ENCODE results near the gene ALOX15B. TPM values are rescaled to one million over a fixed set of nuclear protein-coding genes. Genes with fewer than 3 reads are reported as not detected.
A peak's percentile ranks its signal among the peaks of the same experiment; 100 is the strongest.

Gene ALOX15B
- total RNA-seq, 2 experiments from 2014 or later, result not detected

DNA sequence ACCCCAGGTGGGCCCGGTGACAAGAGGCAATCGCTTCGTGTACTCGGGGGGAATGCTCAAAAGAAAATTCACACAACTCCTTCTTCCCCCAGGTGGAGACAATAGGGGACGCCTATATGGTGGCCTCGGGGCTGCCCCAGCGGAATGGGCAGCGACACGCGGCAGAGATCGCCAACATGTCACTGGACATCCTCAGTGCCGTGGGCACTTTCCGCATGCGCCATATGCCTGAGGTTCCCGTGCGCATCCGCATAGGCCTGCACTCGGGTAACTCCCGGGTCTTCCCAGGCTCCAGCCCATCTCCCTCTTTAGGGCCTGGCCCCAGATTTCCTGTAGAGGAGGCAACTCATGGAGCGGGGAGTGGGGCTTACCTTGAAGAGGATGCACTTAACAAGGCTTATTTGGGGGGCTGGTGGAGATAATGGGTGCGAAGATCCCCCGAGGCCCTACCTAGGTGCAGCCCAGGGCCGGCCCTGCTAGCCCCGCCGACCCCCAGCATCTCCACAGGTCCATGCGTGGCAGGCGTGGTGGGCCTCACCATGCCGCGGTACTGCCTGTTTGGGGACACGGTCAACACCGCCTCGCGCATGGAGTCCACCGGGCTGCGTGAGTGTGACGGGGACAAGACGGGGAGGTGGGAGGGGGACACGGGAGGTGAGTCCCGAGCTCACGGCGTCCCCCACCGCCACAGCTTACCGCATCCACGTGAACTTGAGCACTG lies 23.5 kb upstream of the ALOX15B start:
- H3K4me3 Mint-ChIP-seq, result no peak overlapping the region
- no peaks in the 10 kb centered on the region for H3K36me3 Mint-ChIP-seq
- peaks cover 12% of the 10 kb centered on the region for H3K4me1 Mint-ChIP-seq (ENCODE audit: low read depth)
- H3K27ac Mint-ChIP-seq, result no peak overlapping the region
- no peaks in the 10 kb centered on the region for H3K9me3 Mint-ChIP-seq
- intact Hi-C loops (cut with micrococcal nuclease), result no loop called here
- no peak for DNase-seq
- H3K27me3 Mint-ChIP-seq, result peaks cover 8% of the 10 kb centered on the region
- CTCF ChIA-PET, result interaction anchor here (1.0 to 4.5 kb wide), 6 partner anchors 11 to 75 kb away, joined by 3 to 19 read pairs (median 6); no protein-coding TSS in a partner anchor
- POLR2A ChIA-PET, result no interaction called here

DNA sequence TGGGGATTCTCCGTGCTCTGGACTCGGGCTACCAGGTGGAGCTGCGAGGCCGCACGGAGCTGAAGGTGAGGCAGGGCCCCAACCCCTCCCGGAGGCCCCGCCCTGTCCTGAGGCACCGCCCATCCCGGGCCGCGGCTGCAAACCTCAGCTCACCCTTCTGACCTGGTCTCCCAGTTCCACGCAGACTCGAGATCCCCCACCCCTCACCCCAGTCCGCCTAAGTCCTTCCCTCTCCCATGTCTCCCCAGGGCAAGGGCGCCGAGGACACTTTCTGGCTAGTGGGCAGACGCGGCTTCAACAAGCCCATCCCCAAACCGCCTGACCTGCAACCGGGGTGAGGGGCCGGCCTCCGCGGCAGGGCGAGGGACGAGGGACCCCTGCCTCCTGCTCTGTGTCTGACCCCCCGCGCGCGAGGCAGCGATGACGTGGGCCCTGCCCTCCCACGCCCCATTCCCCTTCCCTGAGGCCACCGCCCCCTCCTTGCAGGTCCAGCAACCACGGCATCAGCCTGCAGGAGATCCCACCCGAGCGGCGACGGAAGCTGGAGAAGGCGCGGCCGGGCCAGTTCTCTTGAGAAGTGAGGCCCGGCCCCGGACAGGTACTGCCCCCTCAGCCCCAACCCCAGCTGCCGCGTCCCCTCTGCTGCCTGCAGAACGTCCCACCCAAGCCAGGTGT lies 22.8 kb upstream of the ALOX15B start:
- Mint-ChIP-seq H3K4me1 (ENCODE audit: low read depth) (peaks cover 12% of the 10 kb centered on the region), H3K9me3 (no peaks in the 10 kb centered on the region), H3K27me3 (peaks cover 8% of the 10 kb centered on the region), H3K36me3 (no peaks in the 10 kb centered on the region), H3K27ac (no peak overlapping the region), H3K4me3 (peak overlapping the region; percentile 62)
- ChIA-PET POLR2A (no interaction called here), CTCF (interaction anchor here (1.0 to 4.5 kb wide), 8 partner anchors 10 to 156 kb away, joined by 3 to 19 read pairs (median 6); partner anchors contain the start of gene GUCY2D)
- DNase-seq, result peak; percentile 30
- intact Hi-C loops (cut with micrococcal nuclease), result loop anchor here (1.0 to 2.0 kb wide), 2 partner anchors 25 to 41 kb away; no protein-coding TSS in a partner anchor

DNA sequence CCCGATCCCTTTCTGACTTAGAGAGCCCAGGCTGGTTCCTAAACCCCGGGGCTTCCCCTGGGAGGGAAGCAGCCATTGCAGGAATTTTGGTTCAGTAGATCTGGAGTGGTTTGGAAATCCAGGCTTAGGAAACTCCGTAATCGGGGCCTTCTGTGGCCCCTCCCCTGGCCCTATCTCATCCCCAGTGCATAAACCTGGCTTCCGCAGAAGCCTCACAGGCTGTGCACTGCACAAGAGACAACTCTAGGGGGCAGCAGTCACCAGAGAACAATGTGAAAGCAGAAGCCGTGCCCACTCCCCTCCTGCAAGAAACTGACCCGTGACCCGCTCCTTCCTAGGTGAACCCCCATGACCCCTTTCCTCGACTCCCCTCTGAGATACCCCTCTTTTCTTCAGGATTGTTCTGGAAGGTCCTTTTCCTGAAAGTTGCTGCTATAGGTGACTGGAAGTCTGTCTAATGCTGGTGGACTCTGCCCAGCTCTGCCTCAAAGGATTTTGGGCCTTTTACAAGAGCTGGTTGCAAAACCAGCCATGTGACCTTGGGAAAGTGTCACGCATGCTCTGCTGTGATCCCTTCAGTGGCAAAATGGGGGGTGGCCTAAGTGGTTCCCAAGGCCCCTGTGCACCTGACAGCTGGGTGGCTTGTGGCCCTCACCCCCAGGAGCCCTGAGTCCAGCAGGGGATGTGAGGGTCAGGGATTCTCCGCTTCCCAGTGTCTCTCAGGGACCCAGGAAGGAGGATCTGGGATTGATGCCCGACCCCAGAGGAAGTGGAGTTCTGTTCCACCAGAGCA lies 22.0 kb upstream of the ALOX15B start:
- peaks cover 8% of the 10 kb centered on the region for H3K27me3 Mint-ChIP-seq
- H3K4me1 Mint-ChIP-seq (ENCODE audit: low read depth), result peaks cover 12% of the 10 kb centered on the region
- ChIA-PET CTCF (interaction anchor here (0.6 to 4.5 kb wide), 16 partner anchors 8 to 246 kb away, joined by 3 to 25 read pairs (median 4); partner anchors contain the start of genes ALOXE3 and GUCY2D), POLR2A (interaction anchor here (1.1 kb wide), 1 partner anchor 156 kb away, joined by 3 read pairs; no protein-coding TSS in a partner anchor)
- peak; percentile 76 for DNase-seq
- no peak overlapping the region for H3K27ac Mint-ChIP-seq
- H3K9me3 Mint-ChIP-seq, result no peaks in the 10 kb centered on the region
- no peaks in the 10 kb centered on the region for H3K36me3 Mint-ChIP-seq
- intact Hi-C loops (cut with micrococcal nuclease), result loop anchor here (1.0 to 2.0 kb wide), 2 partner anchors 24 to 40 kb away; no protein-coding TSS in a partner anchor
- peak overlapping the region; percentile 62 for H3K4me3 Mint-ChIP-seq

DNA sequence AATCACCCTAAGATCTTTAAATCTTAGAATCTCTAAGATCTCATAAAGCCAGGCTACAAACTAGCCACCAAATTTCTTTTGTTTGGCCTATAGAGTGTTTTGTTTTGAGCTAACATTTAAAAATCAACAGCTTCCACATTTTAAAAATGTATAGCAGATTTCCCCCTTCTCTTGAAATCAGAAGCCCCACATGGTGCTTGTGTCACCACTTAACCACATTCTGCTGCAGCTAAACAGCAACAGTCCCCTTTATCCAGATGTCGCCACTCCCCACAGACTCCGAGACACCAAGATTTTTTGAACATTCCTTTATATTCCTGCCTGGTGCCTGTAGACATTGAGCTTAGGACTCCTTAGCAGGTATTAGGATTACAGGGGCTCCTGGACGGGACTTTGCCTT lies 20.4 kb upstream of the ALOX15B start:
- DNase-seq, result no peak
- Mint-ChIP-seq H3K36me3 (no peaks in the 10 kb centered on the region), H3K27me3 (peaks cover 8% of the 10 kb centered on the region), H3K4me1 (ENCODE audit: low read depth) (peaks cover 12% of the 10 kb centered on the region), H3K4me3 (no peak overlapping the region), H3K9me3 (no peaks in the 10 kb centered on the region), H3K27ac (no peak overlapping the region)
- ChIA-PET POLR2A (no interaction called here), CTCF (interaction anchor here (0.8 to 4.5 kb wide), 8 partner anchors 16 to 274 kb away, joined by 3 to 25 read pairs (median 9); partner anchors contain the start of genes ALOXE3 and GUCY2D)
- intact Hi-C loops (cut with micrococcal nuclease), result no loop called here

DNA sequence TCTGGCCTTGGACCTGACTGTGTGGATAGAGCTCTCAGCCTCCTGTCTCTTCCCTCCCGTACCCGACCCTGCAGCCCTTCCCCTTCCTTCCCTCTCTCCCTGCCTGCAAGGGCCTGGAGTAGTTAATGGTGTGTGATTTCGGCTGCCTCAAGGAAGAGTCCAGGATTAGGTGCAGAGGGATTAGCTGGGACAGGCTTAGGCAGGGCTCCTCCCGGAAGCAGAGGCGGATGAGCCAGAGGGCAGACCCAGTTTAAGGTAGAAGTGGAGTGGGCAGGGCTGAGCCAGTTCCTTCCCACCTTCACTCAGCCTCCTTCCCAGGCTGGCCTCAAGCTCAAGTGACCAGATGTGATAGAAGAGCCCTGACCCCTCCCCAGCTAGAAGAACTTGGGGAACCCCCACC lies 19.7 kb upstream of the ALOX15B start:
- H3K4me1 Mint-ChIP-seq (ENCODE audit: low read depth), result peaks cover 12% of the 10 kb centered on the region
- ChIA-PET POLR2A (no interaction called here), CTCF (interaction anchor here (1.0 to 4.5 kb wide), 6 partner anchors 17 to 275 kb away, joined by 3 to 25 read pairs (median 9); partner anchors contain the start of genes ALOXE3 and GUCY2D)
- intact Hi-C loops (cut with micrococcal nuclease), result no loop called here
- no peak overlapping the region for H3K27ac Mint-ChIP-seq
- H3K9me3 Mint-ChIP-seq, result no peaks in the 10 kb centered on the region
- H3K36me3 Mint-ChIP-seq, result no peaks in the 10 kb centered on the region
- no peak for DNase-seq
- H3K4me3 Mint-ChIP-seq, result no peak overlapping the region
- H3K27me3 Mint-ChIP-seq, result peaks cover 8% of the 10 kb centered on the region

DNA sequence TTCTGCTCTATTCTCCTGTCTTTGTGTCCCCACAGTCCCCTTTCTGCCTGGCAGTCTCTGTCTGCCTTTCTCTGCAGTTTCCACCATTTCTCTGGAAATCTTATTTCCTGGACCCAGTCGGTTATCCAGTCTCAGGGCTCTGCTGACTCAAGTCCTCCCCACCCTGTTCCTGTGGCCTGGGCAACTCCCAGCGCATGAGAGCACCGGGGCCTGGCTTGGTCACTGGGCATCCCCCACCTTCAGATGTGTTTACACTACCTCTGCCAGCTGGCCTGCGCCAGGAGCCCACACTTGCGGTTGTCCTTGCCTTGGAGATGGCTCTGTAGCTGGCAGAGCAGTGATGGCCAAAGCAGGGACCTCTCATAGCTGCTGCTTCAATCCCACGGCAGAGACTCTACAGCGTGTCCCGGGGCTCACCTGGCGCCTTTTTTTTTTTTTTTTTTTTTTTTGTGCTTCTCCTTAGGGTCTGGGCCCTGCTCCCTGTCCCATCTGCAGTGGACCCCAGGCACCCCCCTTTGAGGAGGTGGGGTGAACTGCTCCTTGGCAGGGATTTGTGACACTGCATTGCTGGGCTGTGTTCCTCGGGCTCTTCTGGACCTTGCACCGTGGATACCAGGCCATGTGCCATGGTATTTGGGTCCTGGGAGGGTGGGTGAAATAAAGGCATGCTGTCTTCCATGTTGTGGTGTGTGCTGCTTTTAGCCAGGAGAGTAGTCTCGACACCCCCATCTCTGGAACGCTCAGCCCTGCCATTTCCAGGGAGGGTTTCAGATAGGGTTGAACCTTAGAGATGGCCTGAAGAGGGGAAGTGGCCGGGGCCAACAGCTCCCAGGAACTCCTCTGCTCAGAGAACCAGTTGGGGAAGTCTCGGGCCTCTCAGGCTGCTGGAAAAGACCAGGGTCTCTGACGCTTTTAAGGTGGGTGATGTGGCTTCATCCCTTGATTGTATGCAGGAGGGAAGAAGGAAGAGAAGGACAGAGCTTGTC lies 18.9 kb upstream of the ALOX15B start:
- CTCF ChIA-PET, result interaction anchor here (1.0 to 4.5 kb wide), 6 partner anchors 21 to 99 kb away, joined by 3 to 19 read pairs (median 4); partner anchors contain the start of gene ALOXE3
- Mint-ChIP-seq H3K27ac (no peak overlapping the region), H3K4me1 (ENCODE audit: low read depth) (peaks cover 12% of the 10 kb centered on the region), H3K9me3 (no peaks in the 10 kb centered on the region), H3K36me3 (no peaks in the 10 kb centered on the region), H3K4me3 (no peak overlapping the region), H3K27me3 (peaks cover 7% of the 10 kb centered on the region)
- intact Hi-C loops (cut with micrococcal nuclease), result no loop called here
- peak; percentile 35 for DNase-seq
- POLR2A ChIA-PET, result no interaction called here

DNA sequence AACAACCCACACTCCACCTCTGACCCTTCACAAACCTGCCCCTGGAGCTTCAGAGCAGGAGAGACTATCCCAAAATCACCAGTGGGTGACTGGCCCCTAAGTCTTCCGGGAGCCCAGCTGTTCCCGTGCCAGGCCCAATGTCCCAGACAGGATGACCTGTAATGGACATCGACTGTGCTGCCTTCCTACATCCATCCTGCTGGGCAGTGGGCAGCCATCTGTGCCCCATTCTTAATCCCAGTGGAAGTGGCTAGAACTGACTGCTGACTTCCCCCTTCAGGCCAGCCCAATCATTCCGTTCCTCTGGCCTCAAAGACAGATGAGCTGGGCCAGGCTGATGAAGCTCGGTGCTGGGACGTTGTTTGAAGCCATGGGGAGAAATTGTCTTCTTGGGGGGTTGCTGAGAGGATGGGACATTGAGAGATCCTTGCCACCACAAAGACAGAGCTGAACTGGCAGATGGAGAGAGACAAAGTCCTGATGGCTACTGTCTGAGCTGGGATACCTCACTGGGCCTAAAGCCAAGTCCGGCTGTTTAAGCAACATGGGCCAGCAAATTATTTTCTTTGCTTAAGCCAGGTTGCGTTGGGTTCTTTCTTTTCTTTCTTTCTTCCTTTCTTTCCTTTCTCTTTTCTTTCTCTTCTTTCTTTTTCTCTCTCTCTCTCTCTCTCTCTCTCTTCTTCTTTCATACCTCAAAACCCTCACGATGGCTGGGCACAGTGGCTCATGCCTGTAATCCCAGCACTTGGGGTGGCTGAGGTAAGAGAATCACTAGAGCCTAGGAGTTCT lies 17.9 kb upstream of the ALOX15B start:
- Mint-ChIP-seq H3K27me3 (peaks cover 6% of the 10 kb centered on the region), H3K9me3 (no peaks in the 10 kb centered on the region), H3K36me3 (no peaks in the 10 kb centered on the region), H3K4me3 (no peak overlapping the region), H3K27ac (no peak overlapping the region), H3K4me1 (ENCODE audit: low read depth) (peaks cover 12% of the 10 kb centered on the region)
- no peak for DNase-seq
- intact Hi-C loops (cut with micrococcal nuclease), result no loop called here
- POLR2A ChIA-PET, result no interaction called here
- CTCF ChIA-PET, result interaction anchor here (1.0 to 2.9 kb wide), 5 partner anchors 20 to 41 kb away, joined by 3 to 15 read pairs (median 4); no protein-coding TSS in a partner anchor

DNA sequence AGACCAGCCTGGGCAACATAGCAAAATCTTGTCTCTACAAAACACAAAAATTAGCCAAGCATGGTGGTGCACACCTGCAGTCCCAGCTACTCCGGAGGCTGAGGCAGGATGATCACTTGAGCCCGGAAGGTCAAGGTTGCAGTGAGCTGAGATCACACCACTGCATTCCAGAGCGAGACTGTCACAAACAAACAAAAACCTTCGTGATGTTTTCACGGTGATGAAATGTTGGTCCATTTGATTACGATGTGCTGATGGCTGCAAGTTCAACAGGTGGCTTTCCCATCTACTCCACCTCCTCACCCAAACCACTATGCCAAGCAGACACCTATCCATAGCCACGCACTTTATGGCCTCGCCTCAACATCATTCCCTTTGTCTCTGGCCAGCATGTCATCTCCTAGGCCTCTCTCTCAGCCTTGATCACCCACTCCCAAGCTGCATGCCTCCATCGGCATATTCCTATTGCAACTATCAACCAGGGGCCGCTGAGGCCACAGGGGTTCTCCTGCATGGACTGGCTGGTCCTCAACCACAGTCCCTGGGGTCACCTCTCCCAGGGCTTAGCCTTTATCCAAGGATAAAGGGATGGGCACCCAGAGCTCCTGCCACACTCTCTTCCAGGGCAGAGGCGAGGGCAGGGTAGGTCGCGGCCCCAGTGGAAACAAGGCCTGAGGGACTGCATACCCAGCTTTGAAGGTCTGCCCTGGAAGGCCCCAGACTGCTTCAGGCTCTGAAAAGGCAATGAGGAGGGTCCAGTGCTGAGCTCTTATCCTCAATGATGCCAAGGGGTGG lies 17.1 kb upstream of the ALOX15B start:
- DNase-seq, result no peak
- no peak overlapping the region for H3K27ac Mint-ChIP-seq

DNA sequence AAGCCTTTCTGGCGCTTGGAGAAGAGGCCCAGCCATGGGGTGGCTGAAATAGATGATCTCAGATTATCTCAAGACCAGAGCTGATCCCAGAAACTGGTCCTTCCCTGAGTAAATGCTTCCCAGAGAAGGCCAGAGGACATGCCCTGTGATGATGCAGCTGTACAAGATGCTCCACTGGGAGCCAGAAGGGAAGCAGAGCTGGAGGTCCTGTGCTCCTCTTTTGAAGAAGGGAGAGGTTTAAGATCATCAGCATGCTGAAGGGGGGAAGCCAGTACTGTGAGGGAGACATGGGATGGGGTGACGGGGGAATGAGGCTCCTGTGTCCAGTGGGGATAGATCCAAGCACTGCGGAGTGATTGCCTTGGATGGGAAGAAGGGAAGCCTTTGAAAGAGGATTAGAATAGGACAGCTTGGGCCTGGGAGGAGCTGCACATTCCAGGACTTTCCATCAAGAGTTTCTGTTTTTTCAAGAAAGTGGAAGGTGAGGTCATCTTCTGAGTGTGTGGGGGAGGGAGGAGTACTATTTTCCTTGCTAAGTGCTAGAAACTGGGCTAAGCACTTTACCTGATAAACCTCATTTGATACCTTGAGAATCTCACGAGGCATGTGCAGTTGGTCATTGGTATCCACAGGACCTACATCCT lies 16.4 kb upstream of the ALOX15B start:
- DNase-seq, result no peak
- H3K4me1 Mint-ChIP-seq (ENCODE audit: low read depth), result peaks cover 4% of the 10 kb centered on the region
- peaks cover 11% of the 10 kb centered on the region for H3K27me3 Mint-ChIP-seq
- POLR2A ChIA-PET, result no interaction called here
- H3K4me3 Mint-ChIP-seq, result no peak overlapping the region
- no peak overlapping the region for H3K27ac Mint-ChIP-seq
- no peaks in the 10 kb centered on the region for H3K36me3 Mint-ChIP-seq
- intact Hi-C loops (cut with micrococcal nuclease), result no loop called here
- CTCF ChIA-PET, result interaction anchor here (1.4 to 2.9 kb wide), 2 partner anchors 19 to 52 kb away, joined by 7 to 15 read pairs; no protein-coding TSS in a partner anchor
- no peaks in the 10 kb centered on the region for H3K9me3 Mint-ChIP-seq

More for the DNA sequence above, 17.1 kb upstream of the ALOX15B start:
- Mint-ChIP-seq H3K4me3 (no peak overlapping the region), H3K27me3 (peaks cover 6% of the 10 kb centered on the region), H3K36me3 (no peaks in the 10 kb centered on the region), H3K4me1 (ENCODE audit: low read depth) (peaks cover 6% of the 10 kb centered on the region), H3K9me3 (no peaks in the 10 kb centered on the region)
- intact Hi-C loops (cut with micrococcal nuclease), result no loop called here
- CTCF ChIA-PET, result interaction anchor here (1.3 to 2.9 kb wide), 4 partner anchors 19 to 52 kb away, joined by 3 to 15 read pairs (median 6); no protein-coding TSS in a partner anchor
- POLR2A ChIA-PET, result no interaction called here

Measured in activated CD4-positive, alpha-beta memory T cell treated with anti-CD3 and anti-CD28 coated beads for 36 hours (primary cell).